GM19468 (cell line): Measurements from ENCODE around the gene CERS6.

Experiments used
- ATAC-seq: cut with Tn5 transposase; IDR thresholded peaks from one replicate; pipeline ENCODE4 v1.9.1; 2021; ENCODE audit warnings: mild to moderate bottlenecking, moderate library complexity, moderate number of reproducible peaks; ENCODE audit not compliant: unreplicated experiment; ENCODE audit errors: extremely low read depth

CERS6 gene

DNA sequence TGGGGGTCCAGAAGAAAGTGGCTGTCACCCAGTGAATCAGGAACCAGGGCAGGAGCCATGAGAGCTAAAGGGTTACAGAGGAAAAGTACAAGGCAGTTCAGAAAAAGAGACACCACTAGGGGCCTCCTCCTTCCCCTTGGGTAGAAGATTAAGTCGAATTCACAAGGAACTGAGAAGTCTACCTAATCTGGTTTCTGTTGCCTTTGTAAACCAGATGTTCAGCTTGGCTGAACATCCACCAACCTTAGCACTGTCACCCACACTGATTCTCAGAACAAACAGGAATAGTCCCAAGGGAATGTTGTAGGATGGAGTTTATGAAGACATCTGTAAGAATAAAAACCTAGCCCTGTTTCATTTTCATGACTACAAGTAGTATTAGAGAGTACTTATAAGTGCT lies 256.0 kb downstream of the CERS6 start:
- peak; percentile 95 for ATAC-seq

DNA sequence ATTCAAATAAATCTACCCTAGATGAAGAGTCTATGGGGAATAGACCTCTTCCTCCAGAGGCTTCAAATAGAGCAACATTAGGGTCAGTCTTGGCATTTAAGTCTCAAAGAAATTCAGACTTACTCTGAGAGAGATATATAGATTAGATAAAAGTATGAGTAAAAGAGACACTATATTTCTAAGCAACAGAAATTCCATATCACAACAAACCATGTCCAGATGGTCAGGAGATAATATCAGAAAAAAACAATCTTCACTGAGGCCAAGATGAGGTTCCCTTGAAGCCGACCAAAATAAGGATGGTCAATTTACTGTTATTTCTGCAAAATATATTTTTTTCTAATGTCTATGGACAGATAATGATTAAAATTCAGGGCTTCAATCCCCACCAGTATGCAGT lies 257.3 kb downstream of the CERS6 start:
- ATAC-seq = no peak

DNA sequence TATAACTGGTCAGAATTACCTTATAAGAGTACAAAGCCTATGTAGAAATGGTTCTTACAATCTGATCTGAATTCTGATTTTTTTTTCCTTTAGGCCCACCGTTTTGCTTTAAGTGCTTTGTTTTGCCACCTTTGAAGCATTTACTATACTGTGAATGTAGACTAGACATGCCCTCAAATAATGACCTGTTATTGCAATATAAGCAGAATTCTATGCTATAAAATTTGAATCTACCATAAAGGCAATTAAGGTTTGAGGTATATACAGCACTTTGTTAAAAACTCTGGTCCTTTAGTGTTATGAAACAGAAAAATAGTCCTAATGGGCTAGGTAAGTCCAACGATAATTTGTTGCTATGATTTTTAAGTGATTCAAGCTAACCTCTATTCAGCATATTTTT lies 259.8 kb downstream of the CERS6 start:
- no peak for ATAC-seq

DNA sequence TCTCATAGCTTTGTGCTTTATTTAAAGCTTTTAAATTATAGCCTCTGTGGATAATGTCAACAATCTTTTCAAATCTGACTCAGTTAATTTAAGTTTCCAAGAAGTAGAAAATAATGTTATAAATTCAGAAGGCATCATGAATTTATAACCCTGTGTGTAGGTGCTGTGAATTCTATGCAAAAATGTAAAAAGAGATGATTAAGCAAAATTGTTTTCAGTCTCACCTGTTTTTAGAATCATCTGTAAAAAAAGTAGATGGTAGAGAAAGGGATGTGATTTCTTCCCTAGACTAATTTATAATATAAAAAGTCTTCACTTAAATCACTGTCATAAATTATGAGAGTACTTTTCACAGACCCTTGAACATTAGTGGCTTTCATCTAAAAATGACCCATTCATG lies 260.8 kb downstream of the CERS6 start:
- ATAC-seq = no peak

DNA sequence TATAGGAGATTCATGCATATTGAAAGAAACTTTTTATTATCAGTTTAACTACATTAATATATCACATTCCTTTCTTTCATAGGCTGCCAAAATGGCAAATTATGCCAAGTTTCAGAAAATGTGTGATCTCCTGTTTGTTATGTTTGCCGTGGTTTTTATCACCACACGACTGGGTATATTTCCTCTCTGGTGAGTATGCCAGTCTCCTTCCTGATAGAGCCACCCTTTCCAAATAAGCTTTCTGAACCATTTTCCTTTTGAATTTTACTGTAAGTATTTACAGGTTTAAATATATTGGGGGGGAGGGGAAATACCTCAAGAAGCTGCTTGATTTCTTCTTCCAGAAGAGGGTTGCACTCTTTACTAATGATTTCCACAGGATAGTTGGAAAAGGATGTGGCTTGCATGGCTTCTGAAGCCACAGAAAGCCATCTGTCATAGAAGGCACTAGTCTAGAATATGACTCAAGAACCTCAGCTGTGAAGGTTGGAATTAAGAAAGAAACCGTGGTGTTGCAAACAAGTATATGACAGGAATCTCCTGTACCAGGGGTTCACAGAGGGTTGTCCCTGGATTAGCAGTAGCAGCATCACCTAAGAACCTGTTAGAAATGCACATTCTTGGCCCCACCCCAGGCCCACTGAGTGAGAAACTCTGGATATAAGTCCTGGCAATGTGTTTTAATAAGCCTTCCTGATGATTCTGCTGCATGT lies 261.9 kb downstream of the CERS6 start:
- no peak for ATAC-seq

DNA sequence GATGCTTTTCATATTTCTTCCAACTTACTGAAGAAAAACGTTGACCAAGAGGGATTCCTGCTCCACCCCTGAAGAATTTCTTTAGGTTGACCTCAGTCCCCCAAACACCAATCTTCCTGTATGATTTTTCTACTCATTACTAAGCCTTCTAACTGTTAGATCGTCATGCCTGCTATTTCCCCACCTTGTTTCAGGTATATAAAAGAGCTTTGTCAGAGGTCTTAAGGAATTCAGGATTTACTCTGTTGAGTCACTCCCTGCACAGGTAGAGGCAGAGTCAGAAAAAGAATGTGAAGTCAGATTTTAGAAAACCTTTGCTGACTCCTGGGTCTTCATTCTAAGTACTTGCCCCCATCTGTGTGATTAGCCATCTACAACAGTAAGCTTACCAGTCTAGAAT lies 262.6 kb downstream of the CERS6 start:
- ATAC-seq = no peak

DNA sequence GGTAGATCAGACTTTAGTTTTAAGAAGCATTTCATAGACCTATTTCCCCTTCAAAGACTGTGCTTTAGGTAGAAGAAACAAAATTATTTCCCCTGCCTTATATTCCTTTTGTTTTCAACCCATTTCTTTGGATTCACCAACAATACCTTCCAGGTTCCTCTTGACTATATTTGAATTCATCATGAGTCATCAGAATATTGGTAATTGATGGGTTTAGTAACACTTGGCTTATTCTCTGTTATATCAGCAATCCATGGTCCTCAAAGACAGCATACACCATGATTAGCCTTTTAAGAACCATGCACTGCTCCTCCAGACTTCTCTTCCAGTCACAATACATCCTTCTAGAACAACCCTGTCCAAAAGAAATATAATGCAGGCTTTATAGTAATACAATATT lies 263.4 kb downstream of the CERS6 start:
- ATAC-seq = no peak

DNA sequence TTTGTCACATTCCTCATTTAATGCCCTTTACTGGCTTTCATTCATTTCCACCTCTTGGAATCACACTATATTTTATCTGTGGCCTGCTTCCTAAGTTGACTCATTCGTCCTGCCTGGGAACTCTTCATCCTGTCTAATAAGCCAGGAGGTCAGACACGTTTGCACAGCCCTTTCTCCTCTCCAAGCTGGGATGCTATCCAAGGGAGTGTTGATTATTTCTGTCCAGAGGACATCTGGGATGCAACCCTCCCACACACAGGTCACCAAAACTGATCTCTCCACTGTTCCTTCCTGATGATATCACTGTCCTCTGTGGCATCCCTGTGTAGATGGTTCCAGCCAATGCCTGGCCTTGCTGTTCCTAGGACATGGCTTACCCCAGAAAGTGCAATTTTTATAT lies 266.5 kb downstream of the CERS6 start:
- ATAC-seq = no peak

DNA sequence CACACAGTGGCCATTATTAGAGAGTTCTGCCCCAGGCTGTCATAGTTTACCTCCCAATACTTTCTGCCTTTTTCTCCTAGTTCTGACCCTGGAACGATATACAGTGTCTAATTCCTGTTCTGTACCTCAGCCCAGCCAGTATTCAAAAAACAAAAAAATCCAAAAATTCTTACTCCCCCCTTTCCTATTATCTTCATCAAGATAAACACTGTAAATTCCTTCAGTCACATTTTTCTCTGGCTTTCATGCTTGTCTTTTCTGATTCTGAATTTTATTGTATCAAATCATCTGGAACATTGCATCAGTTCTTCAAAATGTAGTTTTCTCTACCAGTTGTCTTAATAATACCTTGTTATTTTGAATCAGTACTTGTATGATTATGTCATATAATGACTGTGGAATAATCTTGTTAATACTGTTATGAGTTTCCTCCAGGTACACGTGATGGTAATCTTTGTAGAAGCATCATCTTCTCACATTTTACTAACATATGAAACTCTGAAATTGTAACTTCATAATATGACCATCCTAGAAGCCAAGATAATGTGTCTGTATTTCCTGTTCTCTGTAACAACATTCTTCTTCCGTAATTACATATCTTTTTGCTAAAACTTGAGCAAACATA lies 267.3 kb downstream of the CERS6 start:
- ATAC-seq = no peak

DNA sequence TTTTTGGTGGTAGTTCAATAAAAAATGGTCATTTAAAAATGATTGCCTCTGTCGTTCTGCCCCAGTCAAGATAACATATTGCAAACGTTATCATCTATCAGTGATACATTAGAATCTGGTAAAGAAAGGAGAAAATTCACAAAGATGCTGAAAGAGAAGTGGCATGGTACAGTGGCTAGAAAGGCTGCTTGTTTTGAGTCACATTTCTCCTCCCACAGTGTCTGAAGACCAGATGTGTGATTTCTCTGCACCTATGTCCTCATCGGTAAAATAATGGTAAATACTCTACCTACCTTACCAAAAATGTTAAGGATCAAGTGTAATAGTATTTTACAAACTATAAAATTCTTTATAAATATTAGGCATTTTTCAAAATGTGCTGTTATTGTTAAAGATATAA lies 270.3 kb downstream of the CERS6 start:
- no peak for ATAC-seq

DNA sequence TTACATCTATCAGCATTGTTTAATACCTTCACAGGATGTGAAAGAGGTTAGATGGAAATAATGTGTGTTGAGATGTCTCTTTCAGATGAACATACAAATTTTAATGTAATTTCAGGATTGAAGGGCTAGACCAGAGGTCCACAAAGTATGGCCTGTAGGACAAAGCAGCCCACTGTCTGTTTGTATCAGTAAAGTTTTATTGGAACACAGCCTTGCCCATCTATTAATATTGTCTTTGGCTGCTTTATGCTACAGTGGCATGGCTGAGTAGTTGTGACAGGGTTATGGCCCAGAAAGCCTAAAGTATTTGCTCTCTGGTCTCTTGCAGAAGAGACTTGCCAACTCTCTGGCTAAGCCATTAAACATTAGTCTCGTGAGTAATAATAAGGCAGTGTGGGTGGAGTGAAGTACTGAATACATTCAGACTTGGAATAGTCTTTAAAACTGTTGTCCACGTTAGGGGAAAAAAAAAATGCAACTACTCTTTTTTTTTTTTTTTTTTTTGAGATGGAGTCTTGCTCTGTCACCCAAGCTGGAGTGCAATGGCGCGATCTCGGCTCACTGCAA lies 271.9 kb downstream of the CERS6 start:
- ATAC-seq = no peak

DNA sequence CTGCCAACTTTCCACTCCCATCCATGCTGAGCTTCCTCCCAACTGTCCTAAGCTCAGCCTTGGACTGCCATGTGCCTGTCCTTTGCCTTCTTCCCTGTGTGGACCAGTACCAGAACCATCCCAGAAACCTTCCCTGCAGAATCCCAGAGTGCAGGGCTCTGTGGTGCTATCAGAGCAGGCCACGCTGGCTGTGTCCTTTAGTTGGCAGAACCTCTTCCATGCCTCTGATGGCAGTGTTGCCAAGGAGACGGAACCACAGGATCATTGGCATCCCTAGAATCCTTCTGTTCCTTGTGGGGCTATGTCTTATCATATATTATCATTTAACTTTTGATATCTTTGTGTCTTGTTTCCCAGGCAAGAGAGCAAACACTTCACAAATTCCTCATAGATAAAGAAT lies 273.4 kb downstream of the CERS6 start:
- ATAC-seq = no peak

DNA sequence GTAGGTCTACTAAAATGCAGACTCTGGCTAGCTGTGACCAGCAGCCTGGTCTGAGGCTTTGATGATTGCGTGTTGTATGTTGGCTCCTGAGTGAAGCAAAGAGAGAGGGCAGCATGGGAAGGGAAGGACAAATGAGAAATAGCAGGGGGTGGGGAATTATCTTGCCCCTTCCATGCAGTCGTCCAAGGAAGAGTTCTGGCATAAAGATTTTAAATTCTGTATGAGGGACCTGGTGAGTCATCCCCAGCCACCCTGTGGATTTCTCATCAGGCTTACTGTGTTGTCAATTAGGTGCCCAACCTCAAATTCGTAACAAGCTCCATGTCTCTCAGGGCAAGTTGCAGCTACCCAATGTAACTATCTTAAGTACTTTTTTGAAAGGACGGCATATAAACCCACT lies 274.3 kb downstream of the CERS6 start:
- ATAC-seq = no peak

DNA sequence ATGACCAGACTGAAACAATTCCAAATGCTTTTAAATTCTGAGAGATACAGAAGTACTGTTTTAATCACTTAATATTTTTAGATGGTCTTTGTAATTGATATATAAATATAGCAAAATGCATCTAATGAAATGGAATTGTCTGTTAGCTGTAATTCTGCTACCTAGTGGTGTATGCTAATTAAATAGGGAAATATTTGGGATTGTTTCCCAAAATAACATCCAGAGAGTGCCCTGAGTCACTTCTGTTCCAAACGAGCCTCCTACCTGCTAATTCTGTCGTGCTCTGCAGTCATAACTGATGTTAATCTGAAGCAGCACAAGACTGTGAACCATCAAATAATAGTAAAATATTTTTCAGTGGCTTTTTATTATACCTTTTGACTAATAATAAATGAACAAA lies 274.9 kb downstream of the CERS6 start:
- no peak for ATAC-seq

DNA sequence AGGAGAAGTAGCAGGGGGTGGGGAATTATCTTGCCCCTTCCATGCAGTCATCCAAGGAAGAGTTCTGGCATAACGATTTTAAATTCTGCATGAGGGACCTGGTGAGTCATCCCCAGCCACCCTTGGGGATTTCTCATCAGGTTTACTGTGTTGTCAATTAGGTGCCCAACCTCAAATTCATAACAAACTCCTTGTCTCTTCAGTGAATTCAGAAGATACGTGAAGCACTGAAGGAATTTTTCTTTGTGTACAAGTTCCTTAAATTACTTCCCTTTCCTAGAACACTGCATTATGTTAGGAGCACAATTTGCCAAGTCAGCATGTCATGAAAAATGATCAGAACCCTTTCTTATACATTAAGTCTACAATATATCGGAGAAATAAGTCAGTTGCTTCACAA lies 275.5 kb downstream of the CERS6 start:
- no peak for ATAC-seq

DNA sequence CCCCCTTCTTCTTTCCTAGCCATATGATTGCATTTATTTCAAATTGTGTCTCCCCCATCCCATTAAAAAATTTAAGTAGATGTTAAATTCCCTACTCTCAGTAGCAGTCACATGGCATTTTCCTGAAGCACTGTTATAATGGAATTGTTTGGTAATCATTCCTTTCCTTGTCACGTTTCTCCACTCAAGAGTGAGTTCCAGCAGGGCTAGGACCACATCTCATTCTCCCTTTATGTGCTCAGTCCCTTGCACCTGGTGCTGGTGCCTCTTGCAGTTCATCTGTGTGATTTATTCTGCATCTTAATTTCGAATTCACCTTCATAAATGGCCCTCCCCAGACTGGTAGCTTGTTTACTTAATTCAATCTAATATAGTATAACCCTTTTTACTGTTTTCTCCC lies 276.0 kb downstream of the CERS6 start:
- no peak for ATAC-seq

DNA sequence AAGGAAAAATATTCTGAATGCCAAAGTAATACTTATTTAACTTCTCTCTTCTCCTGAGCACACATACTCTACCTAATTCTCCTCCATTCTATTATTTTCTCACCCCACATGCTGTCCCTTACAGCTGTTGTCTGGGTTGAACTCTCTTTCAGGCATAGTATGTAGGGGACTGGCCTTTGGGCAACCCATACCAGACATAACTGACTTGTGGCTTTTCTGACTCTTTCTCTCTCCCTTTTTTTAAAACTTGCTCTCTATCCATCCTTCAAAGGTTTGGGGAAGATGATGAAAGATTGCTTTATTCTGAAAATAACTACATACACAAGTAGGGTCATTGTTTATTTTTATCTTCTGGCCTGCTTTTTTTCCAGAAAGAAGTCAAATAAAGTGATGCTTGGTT lies 276.4 kb downstream of the CERS6 start:
- no peak for ATAC-seq

DNA sequence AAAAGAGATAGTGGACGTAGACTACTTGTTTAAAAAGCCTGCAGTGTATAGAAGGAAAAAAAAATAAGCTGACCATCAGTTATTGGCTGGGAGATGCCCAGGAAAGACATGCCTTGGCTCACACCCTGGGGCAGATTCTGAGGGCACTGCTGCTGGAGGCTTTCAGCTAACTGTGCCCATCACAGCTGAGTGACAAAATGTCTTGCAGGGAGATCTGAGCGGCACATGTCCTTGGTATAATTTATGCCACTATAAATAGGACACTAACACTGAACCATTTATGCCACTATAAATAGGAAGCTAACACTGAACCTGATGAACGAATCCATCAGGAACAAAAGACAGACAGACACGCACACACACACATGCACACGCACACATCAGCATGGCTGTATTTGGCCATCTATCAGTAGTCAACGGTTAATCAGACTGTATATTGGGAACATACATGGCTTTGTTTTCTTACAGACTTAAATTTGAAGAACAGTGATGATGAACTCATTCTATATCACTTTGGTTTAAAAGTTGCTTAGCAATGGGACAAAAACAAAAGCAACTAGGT lies 278.2 kb downstream of the CERS6 start:
- ATAC-seq = no peak

DNA sequence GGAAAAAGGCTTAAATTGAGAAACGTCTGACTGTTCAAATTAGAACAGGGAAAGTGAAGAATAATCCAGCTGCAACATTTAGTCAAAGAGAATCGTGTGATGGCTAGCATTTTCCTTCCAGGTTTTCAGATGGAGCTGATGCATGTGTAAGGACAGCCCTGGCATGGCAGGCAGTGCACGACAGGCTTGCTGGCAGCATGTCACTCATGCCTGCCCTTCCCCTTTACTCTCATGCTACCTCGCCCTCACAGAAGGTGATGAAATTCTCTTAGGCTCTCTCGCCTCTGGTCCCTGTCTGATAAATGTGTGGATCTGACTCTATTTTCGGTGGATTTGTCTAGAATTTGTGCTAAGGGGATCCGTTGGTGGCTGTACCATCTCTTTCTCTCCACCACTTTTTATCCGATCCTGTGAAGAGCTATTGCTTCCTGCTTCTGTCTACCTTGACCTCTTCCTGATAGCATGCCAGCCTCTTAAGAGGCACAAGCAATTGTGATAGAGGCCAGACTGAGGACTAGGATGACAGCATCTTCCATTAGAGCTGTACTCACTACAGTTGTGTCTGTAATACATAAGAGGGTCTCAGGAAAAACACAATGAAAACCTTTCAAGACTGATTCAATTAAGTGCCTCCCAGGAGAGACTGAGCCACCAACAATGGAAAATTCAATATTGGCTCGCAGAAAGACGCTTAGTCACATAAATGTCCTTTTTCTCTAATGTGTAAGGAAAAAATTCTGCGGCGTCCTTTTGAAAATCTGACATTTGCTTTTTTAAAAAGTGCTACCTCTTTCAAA lies 280.8 kb downstream of the CERS6 start:
- no peak for ATAC-seq

DNA sequence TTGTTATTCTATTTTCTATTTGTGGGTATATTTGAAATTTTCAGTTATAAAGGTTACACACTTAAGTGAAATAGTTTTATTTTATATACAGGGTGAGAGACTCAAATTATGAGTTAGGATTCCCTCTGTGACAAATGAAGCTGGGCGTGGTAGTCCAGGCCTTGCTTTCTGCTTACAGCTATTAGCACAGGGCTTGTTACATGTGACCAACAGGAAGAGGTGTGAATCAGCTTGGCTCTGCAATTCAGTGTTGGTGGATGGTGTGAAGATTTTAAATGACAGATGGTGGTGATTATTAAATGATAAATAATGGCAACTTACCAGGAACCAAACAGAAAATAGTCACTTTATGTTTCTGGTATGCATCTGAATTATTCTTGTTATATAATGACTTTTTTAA lies 282.0 kb downstream of the CERS6 start:
- ATAC-seq = no peak

DNA sequence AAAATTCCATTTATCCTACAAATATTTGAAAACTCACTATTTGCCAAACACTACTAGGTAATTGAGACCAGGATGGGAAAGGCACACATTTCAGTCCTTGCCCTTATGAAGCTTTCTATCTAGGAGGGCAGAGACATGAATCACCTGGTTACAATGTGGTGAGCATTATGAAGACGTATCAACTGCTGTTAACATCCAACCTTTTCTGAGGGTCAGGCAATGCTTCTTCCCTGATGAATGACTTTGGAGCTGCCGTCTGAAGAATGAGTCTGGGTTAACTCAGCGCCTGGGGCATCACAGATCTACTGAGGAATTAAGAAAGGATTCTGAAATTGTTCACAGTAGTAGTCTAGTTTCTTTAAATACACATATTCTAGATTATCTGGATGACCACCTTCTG lies 284.3 kb downstream of the CERS6 start:
- no peak for ATAC-seq
